Skin of body (tissue), 3 donors: ENCODE measurements around the gene OR1M1. TPM values are rescaled to one million over a fixed set of nuclear protein-coding genes. Genes with fewer than 3 reads are reported as not detected.

Source experiments
- DNase-seq: peaks from one replicate; lab custom pipeline; 2025; lab: John Stamatoyannopoulos, UW
- small RNA-seq: library from RNA; depleted of rRNA; stranded (forward); fragments of <200 nt; gene quantifications from one replicate; pipeline ENCODE3, GENCODE V24; 2014; ENCODE audit warnings: low replicate concordance
- total RNA-seq: library from RNA; depleted of rRNA; stranded (reverse); fragments of >200 nt; gene quantifications from one replicate; pipeline ENCODE4 v1.2.3, GENCODE V29; 2014

The OR1M1 gene
- total RNA-seq, 1 donor from 2014 or later, result not detected

- DNase-seq, result peak; percentile 39
These were observed 11.6 kb upstream of the OR1M1 start for GRCh38 chr19:9075064-9075949.

- no peak for DNase-seq
These were observed 10.0 kb upstream of the OR1M1 start for GRCh38 chr19:9076901-9077300.

- DNase-seq, result no peak
These were observed 8.2 kb upstream of the OR1M1 start for GRCh38 chr19:9078651-9079050.

GRCh38 chr19:9107375-9107774 lies 20.5 kb downstream of the OR1M1 start, which contains the start of gene OR7G2:
Gene OR7G2, minus strand, starts transcription at chr19:9107475. Its CDS starts 4,232 bp downstream, at chr19:9103243.
- no peak for DNase-seq

GRCh38 chr19:9109959-9110358 lies 23.1 kb downstream of the OR1M1 start:
- DNase-seq, result no peak

- DNase-seq, result no peak
These were observed 28.5 kb downstream of the OR1M1 start, which contains the start of gene OR7G1 for GRCh38 chr19:9115307-9115813. Gene OR7G1, minus strand, starts transcription at chr19:9115763. Its CDS starts 0 bp downstream, at chr19:9115763.

GRCh38 chr19:9116547-9116946 lies 29.7 kb downstream of the OR1M1 start:
- no peak for DNase-seq

- DNase-seq, result no peak
These were observed 40.1 kb downstream of the OR1M1 start, which contains the start of gene OR7G3 for GRCh38 chr19:9126900-9127405. Gene OR7G3, minus strand, starts transcription at chr19:9126950. Its CDS starts 0 bp downstream, at chr19:9126950.

- no peak for DNase-seq
These were observed 41.3 kb downstream of the OR1M1 start for GRCh38 chr19:9128171-9128570.

- no peak for DNase-seq
These were observed 44.1 kb downstream of the OR1M1 start for GRCh38 chr19:9130965-9131364.

GRCh38 chr19:9132422-9132821 lies 45.6 kb downstream of the OR1M1 start:
- DNase-seq, result no peak

- DNase-seq, result no peak
These were observed 52.8 kb downstream of the OR1M1 start for GRCh38 chr19:9139609-9140158.

GRCh38 chr19:9140159-9140874 lies 53.5 kb downstream of the OR1M1 start, which contains the start of gene ZNF317:
Gene ZNF317, plus strand, starts transcription at chr19:9140397. Its CDS starts 15,620 bp downstream, at chr19:9156017.
- peak; percentile 87 for DNase-seq

GRCh38 chr19:9144920-9145319 lies 58.1 kb downstream of the OR1M1 start:
- no peak for DNase-seq

Small RNA genes lying within 50 kb of the gene (small RNA-seq; reads per million reads assigned to genes)
- gene OR1M4P, result not detected

Other genes with a start within 250 kb of the OR1M1 start
- gene MUC16, start 76.7 kb upstream of the OR1M1 start, total RNA-seq, result 0.49 TPM
- gene OR7G2, start 20.4 kb downstream of the OR1M1 start, total RNA-seq, result not detected
- gene OR7G1, start 28.7 kb downstream of the OR1M1 start, total RNA-seq, result not detected
- gene OR7G3, start 39.9 kb downstream of the OR1M1 start, total RNA-seq, result not detected
- 14.0 TPM for gene ZNF317, start 53.3 kb downstream of the OR1M1 start, total RNA-seq
- gene OR7D2, start 91.9 kb downstream of the OR1M1 start, total RNA-seq, result not detected
- not detected for gene OR7D4, start 132.5 kb downstream of the OR1M1 start, total RNA-seq
- not detected for gene OR7E24, start 163.9 kb downstream of the OR1M1 start, total RNA-seq
- 12.8 TPM for gene ZNF699, start 222.8 kb downstream of the OR1M1 start, total RNA-seq
- gene ZNF559, start 237.1 kb downstream of the OR1M1 start, total RNA-seq, result 29.8 TPM